Naive thymus-derived CD8-positive, alpha-beta T cell (primary cell): ENCODE data around the gene MNT. TPM values are rescaled to one million over a fixed set of nuclear protein-coding genes. Genes with fewer than 3 reads are reported as not detected.

Experiments
- ATAC-seq, 2 donors: fragments of 150-1000 bp; cut with Tn5 transposase in 1 of 2; sonication (Bioruptor Pico), chemical (Tn5 transposase) in 1 of 2; 1 replicate in 1 of 2; 2 replicates in 1 of 2; pipeline ENCODE4 v1.10.0; 2021; ENCODE audit warnings: mild to moderate bottlenecking in 2 of 2, moderate library complexity in 2 of 2
- POLR2A ChIA-PET: fragments of 350-600 bp; sonication (Branson Sonifier 250); formaldehyde crosslinking; loops from one replicate; lab custom pipeline; 2021; ENCODE audit warnings: antibody characterized with exemption; lab: Charles Lee
- DNase-seq, 10 donors: peaks; one replicate each; pipeline versions ENCODE4 v3.0.0 to v3.0.0-alpha.2; 2020 to 2022
- H3K27ac Mint-ChIP-seq, 10 donors: one replicate each; pipeline ENCODE4 v1.8.0; 2020 to 2022; ENCODE audit warnings: mild to moderate bottlenecking in 10 of 10, mixed read lengths in 10 of 10, moderate library complexity in 4 of 10, inconsistent platforms in 1 of 10
- H3K27me3 Mint-ChIP-seq, 5 donors: one replicate each; pipeline ENCODE4 v1.8.0; 2021 to 2022; ENCODE audit warnings: mixed read lengths in 5 of 5
- H3K36me3 Mint-ChIP-seq, 3 donors: one replicate each; pipeline ENCODE4 v1.8.0; 2020 to 2022; ENCODE audit warnings: mixed read lengths in 3 of 3, mild to moderate bottlenecking in 2 of 3, inconsistent platforms in 1 of 3
- H3K4me1 Mint-ChIP-seq, 4 donors: one replicate each; pipeline ENCODE4 v1.8.0; 2021 to 2022; ENCODE audit warnings: mixed read lengths in 4 of 4
- H3K4me3 Mint-ChIP-seq, 10 donors: one replicate each; pipeline ENCODE4 v1.8.0; 2020 to 2022; ENCODE audit warnings: mild to moderate bottlenecking in 10 of 10, mixed read lengths in 10 of 10, moderate library complexity in 6 of 10, inconsistent platforms in 1 of 10
- H3K9me3 Mint-ChIP-seq, 9 donors: one replicate each; pipeline ENCODE4 v1.8.0; 2020 to 2022; ENCODE audit warnings: mixed read lengths in 9 of 9, mild to moderate bottlenecking in 3 of 9, inconsistent platforms in 1 of 9, moderate library complexity in 1 of 9
- polyA plus RNA-seq, 3 donors: library from polyadenylated mRNA; unstranded; fragments of 300-500 nt; fragmentation: Illumina TruSeq; gene quantifications; one replicate each; pipeline ENCODE4 v1.2.3, GENCODE V29; 2021
- total RNA-seq, 8 experiments: library from RNA in 2 of 8; stranded (reverse) in 2 of 8; gene quantifications; one replicate each; pipeline ENCODE4 v1.2.3 and lab custom pipeline; 2021 to 2026

The MNT gene
- total and polyA plus RNA-seq, 5 experiments from 2014 or later, result 0.73 to 67.4 (median 0.96) TPM

DNA sequence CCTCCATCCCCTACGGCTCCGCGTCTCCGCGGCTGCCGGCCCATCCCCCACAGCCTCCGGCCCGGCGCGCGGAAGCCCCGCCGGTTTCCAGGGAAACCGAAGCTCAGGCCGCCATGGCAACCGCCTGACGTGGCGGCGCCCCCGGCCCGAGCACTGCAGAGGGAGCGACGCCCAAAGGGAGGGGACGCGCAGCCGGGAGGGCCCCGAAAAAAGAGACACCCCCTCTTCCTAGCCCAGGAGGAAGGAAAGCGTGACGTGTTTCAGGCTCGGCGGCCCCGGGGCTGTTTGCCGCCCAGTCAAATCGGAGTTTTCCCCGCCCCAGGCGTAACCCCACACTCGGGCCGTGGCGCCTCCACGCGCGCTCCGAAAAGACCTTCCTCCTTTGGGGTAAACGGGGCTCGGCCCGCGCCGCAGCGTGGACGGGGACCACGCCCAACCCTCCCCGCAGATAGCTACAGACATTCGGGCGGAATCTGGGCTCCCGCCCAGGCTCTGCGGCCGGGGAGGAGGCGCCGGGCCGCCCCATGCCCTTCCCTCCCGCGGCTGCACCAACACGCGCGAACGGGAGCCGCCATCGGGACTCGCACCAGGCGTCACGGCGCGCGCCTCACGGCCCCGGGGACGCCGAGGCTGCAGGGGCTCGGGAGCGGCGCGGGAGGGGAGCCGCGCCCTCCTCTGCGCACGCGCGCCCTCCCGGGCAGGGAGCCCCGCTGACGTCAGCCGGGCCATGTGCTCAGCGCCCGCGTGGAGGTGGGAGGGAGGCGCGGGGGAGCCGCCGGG, 7.5 kb downstream of the MNT start:
- POLR2A ChIA-PET, result interaction anchor here (0.6 to 4.5 kb wide), 13 partner anchors 8 to 1009 kb away, joined by 3 to 66 read pairs (median 3); partner anchors contain the start of genes METTL16, MNT, SGSM2 and TSR1
- peak overlapping the region; percentile 83 to 99 (median 88) for H3K4me3 Mint-ChIP-seq
- no peaks in the 10 kb centered on the region for H3K27me3 Mint-ChIP-seq
- ATAC-seq (peak; percentile 50 to 63), DNase-seq (peak; percentile 87 to 97 (median 92))
- H3K4me1 Mint-ChIP-seq, result peaks cover 33 to 72% (median 62%) of the 10 kb centered on the region in 4 donors
- H3K9me3 Mint-ChIP-seq, result peaks cover 0 to 3% (median 0%) of the 10 kb centered on the region in 9 donors
- H3K36me3 Mint-ChIP-seq, result peaks cover 0 to 10% (median 0%) of the 10 kb centered on the region in 3 donors
- peak overlapping the region; percentile 76 to 99 (median 97) for H3K27ac Mint-ChIP-seq

DNA sequence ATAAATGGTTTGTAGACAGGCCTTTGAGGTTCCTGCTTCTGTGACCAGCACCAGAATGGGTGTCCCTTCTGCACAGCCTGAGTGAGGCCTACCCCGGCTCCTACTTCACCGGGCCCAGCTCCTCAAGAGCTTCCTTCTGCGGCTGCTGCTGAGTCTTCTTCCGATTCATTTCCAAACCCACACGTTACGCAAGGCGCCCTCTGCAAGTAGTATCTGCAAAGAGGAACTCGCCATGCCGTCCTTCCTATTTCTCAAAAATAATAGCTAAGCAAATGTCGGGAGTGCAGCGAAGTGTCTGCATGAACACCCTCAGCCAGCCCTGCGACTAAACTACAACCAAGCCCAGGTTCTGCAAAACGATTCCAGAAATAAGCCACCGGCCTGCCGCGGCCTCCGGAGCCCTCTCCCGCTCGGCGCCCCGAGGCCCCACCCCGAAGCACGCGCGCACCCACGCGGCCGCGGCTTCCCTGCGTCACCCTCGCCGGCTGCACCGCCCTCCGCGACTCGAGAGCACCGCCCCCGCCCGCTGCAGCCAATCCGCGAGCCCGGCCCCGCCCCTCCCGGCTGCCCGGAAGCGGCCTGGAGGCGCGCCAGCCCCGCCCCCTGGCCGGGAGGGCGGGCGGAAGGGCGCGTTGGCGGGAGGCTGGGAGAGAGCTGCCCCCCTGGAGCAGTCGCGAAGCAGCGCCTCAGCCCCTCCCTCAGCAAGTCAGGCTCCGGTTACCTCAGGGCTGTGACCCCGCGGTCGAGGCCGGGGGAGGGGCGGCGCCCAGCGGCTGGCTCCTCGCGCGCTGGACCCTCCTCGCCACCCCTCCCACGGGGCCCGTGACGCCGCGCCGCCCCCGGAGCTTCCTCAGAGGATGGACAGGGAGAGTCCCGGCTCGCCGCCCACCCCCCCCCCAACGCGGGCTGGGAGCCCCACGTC, 8.3 kb downstream of the MNT start:
- peaks cover 33 to 69% (median 58%) of the 10 kb centered on the region in 4 donors for H3K4me1 Mint-ChIP-seq
- H3K9me3 Mint-ChIP-seq, result peaks cover 0 to 3% (median 0%) of the 10 kb centered on the region in 9 donors
- POLR2A ChIA-PET, result interaction anchor here (0.6 to 4.5 kb wide), 15 partner anchors 8 to 1008 kb away, joined by 3 to 66 read pairs (median 3); partner anchors contain the start of genes METTL16, MNT, SGSM2 and TSR1
- H3K4me3 Mint-ChIP-seq, result peak overlapping the region; percentile 87 to 99 (median 95)
- H3K27me3 Mint-ChIP-seq, result no peaks in the 10 kb centered on the region
- peak overlapping the region; percentile 91 to 99 (median 97) for H3K27ac Mint-ChIP-seq
- DNase-seq (peak; percentile 95 to 100 (median 98)), ATAC-seq (peak; percentile 67 to 68)
- H3K36me3 Mint-ChIP-seq, result peaks cover 0 to 17% (median 0%) of the 10 kb centered on the region in 3 donors

DNA sequence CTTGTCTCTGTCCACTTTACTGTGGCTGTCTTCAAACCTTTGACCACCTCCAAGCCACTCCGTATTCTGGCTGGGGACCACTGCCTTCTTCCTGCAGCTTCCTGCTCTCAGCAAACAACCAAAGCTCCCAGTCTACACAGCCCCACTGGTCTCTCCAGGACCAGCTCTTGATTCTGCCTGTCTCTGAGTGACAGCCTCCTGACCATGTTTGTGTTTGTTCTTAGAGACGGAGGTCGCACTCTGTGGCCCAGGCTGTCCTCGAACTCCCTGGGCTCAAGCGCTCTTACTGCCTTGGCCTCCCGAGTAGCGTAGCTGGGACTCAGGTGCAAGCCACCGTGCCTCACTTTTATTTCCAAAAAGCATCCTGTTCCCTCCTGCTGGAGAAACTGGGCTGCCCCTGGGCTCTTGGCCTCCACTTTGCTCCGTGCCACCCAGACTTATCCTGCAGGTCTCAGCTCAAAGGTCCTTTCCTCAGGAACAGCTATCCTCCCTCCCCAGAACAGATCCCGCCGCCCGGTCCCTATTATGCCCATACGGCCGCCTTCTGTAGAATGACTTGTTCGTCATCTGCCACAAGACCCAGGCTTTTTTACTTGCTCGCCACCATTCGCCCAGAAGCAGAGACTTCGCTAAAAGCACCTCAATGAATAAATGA, 9.1 kb downstream of the MNT start:
- peaks cover 0 to 24% (median 0%) of the 10 kb centered on the region in 3 donors for H3K36me3 Mint-ChIP-seq
- POLR2A ChIA-PET, result interaction anchor here (0.6 to 4.5 kb wide), 9 partner anchors 9 to 95 kb away, joined by 3 to 66 read pairs (median 7); partner anchors contain the start of gene MNT
- H3K4me3 Mint-ChIP-seq, result peak overlapping the region; percentile 80 to 99 (median 95)
- H3K9me3 Mint-ChIP-seq, result peaks cover 0 to 3% (median 0%) of the 10 kb centered on the region in 9 donors
- DNase-seq, result no peak
- peak overlapping the region; percentile 89 to 99 (median 96) for H3K27ac Mint-ChIP-seq
- peaks cover 27 to 61% (median 50%) of the 10 kb centered on the region in 4 donors for H3K4me1 Mint-ChIP-seq
- H3K27me3 Mint-ChIP-seq, result no peaks in the 10 kb centered on the region
- ATAC-seq, result no peak

DNA sequence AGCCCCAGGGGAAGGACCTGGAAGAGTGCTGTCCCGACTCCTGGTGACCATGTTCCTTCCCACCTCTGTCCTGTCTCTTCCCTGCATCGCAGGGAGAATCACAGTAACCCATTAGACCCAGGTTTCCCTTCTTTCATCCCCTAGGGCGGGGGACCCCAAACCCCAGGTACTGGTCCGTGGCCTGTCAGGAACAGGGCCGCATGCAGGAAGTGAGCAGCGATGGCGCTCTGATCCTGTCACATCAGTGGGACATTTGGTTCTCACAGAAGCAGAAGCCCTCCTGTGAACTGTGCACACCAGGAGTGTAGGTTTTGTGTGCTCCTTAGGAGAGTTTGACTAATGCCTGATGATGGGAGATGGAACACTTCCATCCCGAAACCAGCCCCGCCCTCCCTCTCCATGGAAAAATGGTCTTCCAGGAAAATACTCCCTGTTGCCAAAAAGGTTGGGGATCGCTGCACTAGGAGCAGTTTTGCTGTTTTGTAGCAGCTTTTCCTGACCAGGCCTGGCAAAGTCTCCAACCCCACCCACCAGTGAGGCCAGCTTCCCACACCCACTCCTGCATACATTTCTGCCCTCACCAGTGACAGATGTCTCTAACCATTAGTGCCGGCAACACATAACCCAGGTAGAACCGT, 10.5 kb downstream of the MNT start:
- DNase-seq, result no peak
- no peak for ATAC-seq
- peak overlapping the region in 6 of 10 donors; percentile 33 to 65 (median 56) for H3K4me3 Mint-ChIP-seq
- POLR2A ChIA-PET, result interaction anchor here (0.6 to 4.5 kb wide), 2 partner anchors 11 to 122 kb away, joined by 4 to 66 read pairs; partner anchors contain the start of gene MNT
- peaks cover 23 to 50% (median 39%) of the 10 kb centered on the region in 4 donors for H3K4me1 Mint-ChIP-seq
- peak overlapping the region; percentile 60 to 91 (median 85) for H3K27ac Mint-ChIP-seq
- no peaks in the 10 kb centered on the region for H3K27me3 Mint-ChIP-seq
- peaks cover 0 to 28% (median 0%) of the 10 kb centered on the region in 3 donors for H3K36me3 Mint-ChIP-seq
- peaks cover 0 to 3% (median 0%) of the 10 kb centered on the region in 9 donors for H3K9me3 Mint-ChIP-seq

DNA sequence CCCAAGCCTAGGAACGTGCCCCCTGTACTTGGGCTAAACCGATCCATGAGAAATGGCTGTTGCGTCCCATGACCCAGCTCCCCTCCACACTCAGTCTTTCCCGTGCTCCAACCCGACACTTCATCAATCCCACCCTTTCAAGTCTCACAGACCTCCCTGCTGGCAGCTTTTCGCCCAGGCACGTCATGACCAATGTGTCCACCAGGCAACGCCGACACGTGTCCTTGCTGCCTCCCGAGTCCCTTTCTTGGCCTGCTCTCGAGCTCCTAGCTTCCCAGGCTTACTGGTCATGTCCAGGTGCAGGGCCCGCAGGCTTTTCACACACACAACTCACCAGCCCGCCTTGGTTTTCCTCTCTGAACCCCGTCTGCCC, 12.2 kb downstream of the MNT start:
- no peak for ATAC-seq
- peak overlapping the region in 7 of 10 donors; percentile 24 to 91 (median 73) for H3K27ac Mint-ChIP-seq
- DNase-seq, result no peak
- H3K4me3 Mint-ChIP-seq, result peak overlapping the region in 2 of 10 donors; percentile 4 to 58
- H3K27me3 Mint-ChIP-seq, result no peaks in the 10 kb centered on the region
- peaks cover 0 to 28% (median 0%) of the 10 kb centered on the region in 3 donors for H3K36me3 Mint-ChIP-seq
- peaks cover 0 to 3% (median 0%) of the 10 kb centered on the region in 9 donors for H3K9me3 Mint-ChIP-seq
- peaks cover 21 to 44% (median 31%) of the 10 kb centered on the region in 4 donors for H3K4me1 Mint-ChIP-seq
- POLR2A ChIA-PET, result interaction anchor here (0.8 to 1.3 kb wide), 3 partner anchors 11 to 15 kb away, joined by 3 to 5 read pairs (median 4); no protein-coding TSS in a partner anchor

DNA sequence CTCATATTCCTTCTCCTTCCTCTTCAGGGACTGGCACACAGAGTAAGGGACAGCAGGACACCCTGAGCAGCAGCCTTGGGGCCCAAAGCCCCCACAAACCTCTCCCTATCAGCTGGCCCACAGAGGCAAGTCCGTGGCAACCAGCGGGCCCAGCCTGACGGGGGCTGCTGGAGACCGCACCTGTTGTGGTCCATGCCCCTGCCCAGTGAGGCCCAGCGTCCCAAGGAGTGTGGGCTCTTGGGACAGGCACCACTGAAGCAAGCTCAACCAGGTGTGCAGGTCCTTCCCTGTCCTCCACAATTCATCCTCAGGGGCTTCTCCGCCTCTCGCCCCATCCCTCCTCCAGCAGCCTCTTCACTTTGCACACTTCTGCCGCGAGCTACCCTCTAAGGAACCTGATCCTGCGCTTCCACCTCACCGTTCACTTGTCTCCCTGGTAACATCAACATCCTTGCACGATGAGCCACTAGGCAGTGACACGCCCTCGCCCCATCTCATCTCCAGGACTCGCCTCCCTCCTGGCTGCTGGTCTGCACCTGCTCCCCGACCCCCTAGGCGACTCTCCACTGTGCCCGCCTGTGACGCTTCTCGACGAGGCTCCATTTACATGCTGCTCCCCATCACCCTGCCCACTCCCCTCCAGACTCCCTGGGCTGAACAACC, 12.7 kb downstream of the MNT start:
- Mint-ChIP-seq H3K36me3 (peaks cover 0 to 28% (median 0%) of the 10 kb centered on the region in 3 donors), H3K4me3 (no peak overlapping the region), H3K4me1 (peaks cover 21 to 42% (median 31%) of the 10 kb centered on the region in 4 donors), H3K27me3 (no peaks in the 10 kb centered on the region), H3K27ac (peak overlapping the region in 6 of 10 donors; percentile 32 to 91 (median 61)), H3K9me3 (peaks cover 0 to under 1% (median 0%) of the 10 kb centered on the region in 9 donors)
- POLR2A ChIA-PET, result interaction anchor here (0.7 to 1.3 kb wide), 4 partner anchors 11 to 193 kb away, joined by 3 to 5 read pairs (median 4); no protein-coding TSS in a partner anchor
- ATAC-seq, result no peak
- DNase-seq, result no peak

DNA sequence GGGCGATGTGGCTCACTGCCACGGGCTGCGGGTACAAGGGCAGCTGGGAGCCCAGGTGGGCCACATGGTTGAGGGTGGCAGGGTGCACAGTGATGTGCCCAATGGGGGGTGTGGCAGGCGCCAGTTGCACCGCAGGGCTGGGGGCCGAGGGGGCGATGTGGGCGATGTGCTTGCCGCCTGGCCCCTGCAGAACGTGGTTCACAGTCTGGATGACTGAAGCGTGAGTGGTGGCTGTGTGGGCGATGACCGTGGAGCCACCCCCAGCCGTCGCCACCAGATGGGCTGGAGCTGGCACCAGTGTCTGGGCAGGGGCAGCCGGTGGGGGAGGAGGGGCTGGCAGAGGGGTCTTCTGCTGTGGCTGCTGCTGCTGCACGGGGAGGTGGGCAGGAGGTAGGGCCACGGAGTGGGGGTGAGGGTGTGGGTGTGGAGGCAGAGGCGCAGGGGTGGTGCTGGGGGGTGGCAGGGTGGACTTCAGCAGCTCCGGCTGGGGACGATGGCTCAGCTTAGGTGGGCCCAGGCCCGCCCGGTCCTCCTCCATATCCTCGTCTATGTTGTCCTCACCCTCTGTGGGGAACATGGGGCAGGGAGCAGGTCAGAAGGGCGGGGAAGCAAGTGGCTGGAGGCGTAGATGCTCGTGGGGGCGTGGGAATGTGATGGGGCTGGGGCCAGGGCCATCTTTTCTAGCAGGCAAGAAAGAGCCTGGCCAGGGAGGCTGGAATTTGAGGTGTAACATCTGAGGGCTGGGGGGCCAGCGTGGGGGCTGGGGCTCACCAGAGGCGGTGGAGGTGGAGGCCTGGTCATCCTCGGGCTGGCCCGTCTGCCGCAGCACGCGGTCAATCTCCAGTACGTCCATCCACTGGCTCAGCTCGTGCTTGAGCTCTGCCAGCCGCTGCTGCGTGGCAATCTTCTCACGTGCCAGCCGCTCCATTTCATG, 13.5 kb downstream of the MNT start:
- DNase-seq, result no peak
- ATAC-seq, result no peak
- no peaks in the 10 kb centered on the region for H3K27me3 Mint-ChIP-seq
- H3K27ac Mint-ChIP-seq, result peak overlapping the region in 3 of 10 donors; percentile 27 to 91 (median 86)
- peaks cover 0 to 28% (median 0%) of the 10 kb centered on the region in 3 donors for H3K36me3 Mint-ChIP-seq
- H3K4me1 Mint-ChIP-seq, result peaks cover 20 to 46% (median 32%) of the 10 kb centered on the region in 4 donors
- H3K9me3 Mint-ChIP-seq, result no peaks in the 10 kb centered on the region
- POLR2A ChIA-PET, result interaction anchor here (0.5 to 1.3 kb wide), 5 partner anchors 12 to 463 kb away, joined by 3 to 5 read pairs (median 4); no protein-coding TSS in a partner anchor
- H3K4me3 Mint-ChIP-seq, result no peak overlapping the region

DNA sequence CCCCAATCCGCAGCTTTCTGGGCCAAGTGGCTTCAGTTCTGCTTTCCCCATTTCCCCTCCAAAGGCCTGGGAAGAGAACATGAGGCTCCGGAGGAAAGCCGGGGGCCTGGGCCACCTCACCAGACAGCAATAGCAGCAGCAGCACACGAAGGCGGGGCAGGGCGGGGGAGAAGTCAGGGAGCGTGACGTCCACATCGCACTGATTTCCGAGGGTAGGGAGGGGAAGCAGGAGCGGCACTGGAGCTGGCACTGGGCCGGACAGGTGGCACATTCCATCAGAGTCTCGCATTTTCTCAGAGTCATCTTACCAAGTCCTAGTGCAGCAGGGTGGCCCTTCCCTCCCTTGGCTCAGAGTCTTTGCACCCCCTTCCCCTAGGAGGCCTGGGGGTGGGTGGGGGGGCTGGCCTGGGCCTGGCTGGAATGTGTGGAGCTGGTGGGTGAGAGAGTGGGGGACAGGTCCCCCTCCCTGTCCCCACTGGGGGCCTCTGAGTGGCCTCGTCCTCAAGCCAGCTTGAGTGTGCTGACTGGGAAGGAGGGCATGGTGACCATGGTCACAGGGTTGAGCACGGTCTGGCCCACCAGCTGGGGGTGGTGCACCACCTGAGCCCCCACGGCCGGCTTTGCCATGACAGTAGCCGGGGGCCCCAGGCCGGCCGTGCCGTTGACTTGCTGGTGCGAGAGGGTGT, 14.3 kb downstream of the MNT start:
- no peak for DNase-seq
- POLR2A ChIA-PET, result interaction anchor here (0.8 kb wide), 1 partner anchor 21 kb away, joined by 3 read pairs; no protein-coding TSS in a partner anchor

More for the DNA sequence above, 14.3 kb downstream of the MNT start:
- peaks cover 0 to 28% (median 0%) of the 10 kb centered on the region in 3 donors for H3K36me3 Mint-ChIP-seq
- no peaks in the 10 kb centered on the region for H3K27me3 Mint-ChIP-seq
- H3K27ac Mint-ChIP-seq, result peak overlapping the region in 2 of 10 donors; percentile 78 to 79
- ATAC-seq, result no peak
- no peak overlapping the region for H3K4me3 Mint-ChIP-seq
- H3K9me3 Mint-ChIP-seq, result no peaks in the 10 kb centered on the region
- peaks cover 12 to 37% (median 24%) of the 10 kb centered on the region in 4 donors for H3K4me1 Mint-ChIP-seq
